SH-SY5Y (cell line): ENCODE results near the gene PLLP.

ENCODE experiments used
- GATA2 ChIP-seq: IDR thresholded peaks from 2 replicates; pipeline ENCODE4 v1.6.1; 2011; ENCODE audit warnings: mild to moderate bottlenecking, low read depth, low read length
- GATA3 ChIP-seq: IDR thresholded peaks from 2 replicates; pipeline ENCODE4 v1.6.1; 2011; ENCODE audit warnings: low read depth, mild to moderate bottlenecking, low read length, moderate library complexity

DNA sequence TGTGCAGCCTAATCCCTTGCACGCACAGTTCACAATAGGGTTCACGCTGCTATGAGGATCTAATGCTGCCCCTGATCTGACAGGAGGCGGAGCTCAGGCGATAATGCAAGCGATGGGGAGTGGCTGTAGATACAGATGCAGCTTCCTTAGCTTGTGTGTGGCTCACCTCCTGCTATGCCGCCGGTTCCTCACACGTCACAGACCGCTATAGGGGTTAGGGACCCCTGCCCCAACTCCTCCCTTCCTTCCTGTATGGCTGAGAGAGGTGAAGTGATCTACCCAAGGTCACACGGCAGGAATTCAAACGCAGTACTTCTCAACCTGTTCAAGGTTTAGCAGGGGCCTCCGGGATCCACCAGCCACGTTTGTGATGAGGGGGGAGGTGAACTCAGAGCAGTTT is 13.4 kb upstream of the PLLP start:
- TF ChIP-seq GATA2 = no peak
- no peak for TF ChIP-seq GATA3
